Measurements from ENCODE around the gene IRX4.

The IRX4 gene

GRCh38 chr5:1901983-1902382 is 19.3 kb upstream of the IRX4 start:
- no peaks in the 10 kb centered on the region for H3K36me3 ChIP-seq (replicated peaks; ENCODE audit: insufficient read depth, low read length)
- TF ChIP-seq, protein P1, sequence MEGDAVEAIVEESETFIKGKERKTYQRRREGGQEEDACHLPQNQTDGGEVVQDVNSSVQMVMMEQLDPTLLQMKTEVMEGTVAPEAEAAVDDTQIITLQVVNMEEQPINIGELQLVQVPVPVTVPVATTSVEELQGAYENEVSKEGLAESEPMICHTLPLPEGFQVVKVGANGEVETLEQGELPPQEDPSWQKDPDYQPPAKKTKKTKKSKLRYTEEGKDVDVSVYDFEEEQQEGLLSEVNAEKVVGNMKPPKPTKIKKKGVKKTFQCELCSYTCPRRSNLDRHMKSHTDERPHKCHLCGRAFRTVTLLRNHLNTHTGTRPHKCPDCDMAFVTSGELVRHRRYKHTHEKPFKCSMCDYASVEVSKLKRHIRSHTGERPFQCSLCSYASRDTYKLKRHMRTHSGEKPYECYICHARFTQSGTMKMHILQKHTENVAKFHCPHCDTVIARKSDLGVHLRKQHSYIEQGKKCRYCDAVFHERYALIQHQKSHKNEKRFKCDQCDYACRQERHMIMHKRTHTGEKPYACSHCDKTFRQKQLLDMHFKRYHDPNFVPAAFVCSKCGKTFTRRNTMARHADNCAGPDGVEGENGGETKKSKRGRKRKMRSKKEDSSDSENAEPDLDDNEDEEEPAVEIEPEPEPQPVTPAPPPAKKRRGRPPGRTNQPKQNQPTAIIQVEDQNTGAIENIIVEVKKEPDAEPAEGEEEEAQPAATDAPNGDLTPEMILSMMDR (IDR thresholded peaks at IDR 0.05; ENCODE audit: low read length): no peak
- TF ChIP-seq EZH2phosphoT487 (IDR thresholded peaks at IDR 0.05; ENCODE audit: low read length) (no peak), EZH2 (optimal IDR thresholded peaks at IDR 0.05; ENCODE audit: low read depth, low read length) (no peak)
- no peaks in the 10 kb centered on the region for H3K9me2 ChIP-seq (replicated peaks; ENCODE audit: insufficient read depth, low read length)

GRCh38 chr5:1901061-1901460 is 18.3 kb upstream of the IRX4 start:
- Histone ChIP-seq H3F3A (ENCODE audit: insufficient read depth, low read length) (no peaks in the 10 kb centered on the region), H3K4me1 (ENCODE audit: low read length) (no peaks in the 10 kb centered on the region), H3K9me3 (replicated peaks; ENCODE audit: insufficient read depth, low read length) (no peaks in the 10 kb centered on the region), H3K36me3 (replicated peaks; ENCODE audit: insufficient read depth, low read length) (no peaks in the 10 kb centered on the region), H4K20me1 (ENCODE audit: insufficient read depth, low read length) (no peaks in the 10 kb centered on the region), H3K27ac (ENCODE audit: low read length) (no peak overlapping the region), H3K4me3 (ENCODE audit: low read length) (no peak overlapping the region), H2AFZ (ENCODE audit: low read length) (no peak overlapping the region), H3K4me2 (ENCODE audit: low read depth, low read length) (no peak overlapping the region), H3K27me3 (replicated peaks; ENCODE audit: insufficient read depth, low read length) (peaks cover 22% of the 10 kb centered on the region), H3K9ac (ENCODE audit: low read length) (no peak overlapping the region), H3K79me2 (ENCODE audit: low read length) (no peaks in the 10 kb centered on the region), H3K9me2 (replicated peaks; ENCODE audit: insufficient read depth, low read length) (no peaks in the 10 kb centered on the region)
- no peak for DNase-seq
- no peak for TF ChIP-seq EZH2phosphoT487 (IDR thresholded peaks at IDR 0.05; ENCODE audit: low read length)
- TF ChIP-seq, protein P1 (IDR thresholded peaks at IDR 0.05; ENCODE audit: low read length): no peak
- TF ChIP-seq EZH2 (optimal IDR thresholded peaks at IDR 0.05; ENCODE audit: low read depth, low read length): no peak

More at GRCh38 chr5:1901983-1902382, 19.3 kb upstream of the IRX4 start:
- no peak overlapping the region for H3K4me2 ChIP-seq (ENCODE audit: low read depth, low read length)
- H4K20me1 ChIP-seq (ENCODE audit: insufficient read depth, low read length): no peaks in the 10 kb centered on the region
- no peaks in the 10 kb centered on the region for H3K9me3 ChIP-seq (replicated peaks; ENCODE audit: insufficient read depth, low read length)
- no peak overlapping the region for H2AFZ ChIP-seq (ENCODE audit: low read length)
- H3K4me3 ChIP-seq (ENCODE audit: low read length): no peak overlapping the region
- no peaks in the 10 kb centered on the region for H3K4me1 ChIP-seq (ENCODE audit: low read length)
- no peak overlapping the region for H3K27ac ChIP-seq (ENCODE audit: low read length)
- H3K9ac ChIP-seq (ENCODE audit: low read length): no peak overlapping the region
- peaks cover 17% of the 10 kb centered on the region for H3K27me3 ChIP-seq (replicated peaks; ENCODE audit: insufficient read depth, low read length)
- no peaks in the 10 kb centered on the region for H3K79me2 ChIP-seq (ENCODE audit: low read length)
- H3F3A ChIP-seq (ENCODE audit: insufficient read depth, low read length): no peaks in the 10 kb centered on the region
- DNase-seq: no peak

- Histone ChIP-seq H3K4me1 (ENCODE audit: low read length) (no peaks in the 10 kb centered on the region), H3K4me2 (ENCODE audit: low read depth, low read length) (no peak overlapping the region)
These were observed 16.5 kb upstream of the IRX4 start for GRCh38 chr5:1899201-1899600.

More at GRCh38 chr5:1899201-1899600, 16.5 kb upstream of the IRX4 start:
- H3K4me3 ChIP-seq (ENCODE audit: low read length): no peak overlapping the region
- H3F3A ChIP-seq (ENCODE audit: insufficient read depth, low read length): no peaks in the 10 kb centered on the region
- no peaks in the 10 kb centered on the region for H3K36me3 ChIP-seq (replicated peaks; ENCODE audit: insufficient read depth, low read length)
- TF ChIP-seq, protein P1 (IDR thresholded peaks at IDR 0.05; ENCODE audit: low read length): no peak
- TF ChIP-seq EZH2phosphoT487 (IDR thresholded peaks at IDR 0.05; ENCODE audit: low read length): no peak
- no peak for TF ChIP-seq EZH2 (optimal IDR thresholded peaks at IDR 0.05; ENCODE audit: low read depth, low read length)
- DNase-seq: no peak
- no peak overlapping the region for H2AFZ ChIP-seq (ENCODE audit: low read length)
- no peaks in the 10 kb centered on the region for H3K9me2 ChIP-seq (replicated peaks; ENCODE audit: insufficient read depth, low read length)
- H3K27ac ChIP-seq (ENCODE audit: low read length): no peak overlapping the region
- H3K27me3 ChIP-seq (replicated peaks; ENCODE audit: insufficient read depth, low read length): peaks cover 31% of the 10 kb centered on the region
- no peaks in the 10 kb centered on the region for H4K20me1 ChIP-seq (ENCODE audit: insufficient read depth, low read length)
- no peaks in the 10 kb centered on the region for H3K9me3 ChIP-seq (replicated peaks; ENCODE audit: insufficient read depth, low read length)
- no peak overlapping the region for H3K9ac ChIP-seq (ENCODE audit: low read length)
- no peaks in the 10 kb centered on the region for H3K79me2 ChIP-seq (ENCODE audit: low read length)

Measured in MM.1S (cell line).